ENCODE measurements around the gene ZNF625.

Gene ZNF625

DNA sequence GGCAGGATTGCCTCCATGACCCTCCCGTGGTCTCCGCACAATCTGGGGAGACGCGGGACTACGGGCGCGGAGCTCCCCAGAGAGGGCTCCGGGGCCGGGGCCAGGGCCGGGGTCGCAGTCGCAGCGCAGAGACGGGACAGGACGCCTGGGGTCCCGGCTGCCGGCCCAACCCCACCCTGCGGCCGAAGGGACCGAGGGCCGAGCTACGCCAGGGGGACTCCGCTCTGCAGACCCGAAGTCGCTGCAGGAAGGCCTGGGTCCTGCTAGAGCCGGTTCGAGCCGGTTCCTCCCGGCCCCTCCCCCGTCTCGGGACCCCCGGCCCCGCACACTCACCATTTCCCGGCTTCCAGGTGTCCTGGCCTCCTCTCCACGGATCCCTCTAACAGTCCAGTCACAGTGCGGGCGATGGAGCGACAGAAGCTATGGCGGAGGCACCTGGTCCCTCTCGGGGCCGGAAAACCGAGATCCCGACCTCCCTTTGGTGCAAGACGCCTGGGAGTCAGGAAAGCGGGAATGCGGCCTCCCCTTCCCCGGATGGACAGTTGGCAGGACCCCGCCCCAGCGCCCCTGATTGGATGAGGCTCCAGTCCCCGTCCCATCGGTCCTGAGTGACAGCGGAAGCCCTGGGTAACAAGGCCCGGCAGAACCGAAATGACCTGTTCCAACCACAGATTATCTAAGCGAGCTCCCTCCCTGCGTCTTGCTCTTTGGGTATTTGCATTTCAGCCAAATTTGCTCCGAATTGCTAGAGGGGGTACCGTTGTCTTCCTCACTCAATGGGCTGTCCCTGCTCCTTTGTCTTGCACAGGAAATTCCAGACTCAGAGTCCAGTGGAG, at the start of gene ZNF625:
Gene ZNF625, minus strand, starts transcription at position 512 of the 836 bp plus-strand sequence. Its CDS starts 176 bp downstream, at position 336.
- Histone ChIP-seq H3K9ac (ENCODE audit: low read depth, low read length, poor library complexity, severe bottlenecking) (peak within 1 kb of the TSS; percentile 95), H3K27me3 (ENCODE audit: insufficient read depth, low read length, poor library complexity, severe bottlenecking) (no peaks in the 10 kb centered on the region), H4K20me1 (ENCODE audit: insufficient read depth, low read length, poor library complexity, severe bottlenecking) (peaks cover 17% of the 10 kb centered on the region), H3K79me2 (ENCODE audit: insufficient read depth, low read length) (peaks cover 50% of the 10 kb centered on the region), H3K9me3 (ENCODE audit: insufficient read depth, low read depth, low read length) (no peaks in the 10 kb centered on the region), H3K9me2 (replicated peaks; ENCODE audit: low read depth, low read length) (no peaks in the 10 kb centered on the region), H3K4me3 (ENCODE audit: low read length, poor library complexity, severe bottlenecking) (peak within 1 kb of the TSS; percentile 93), H3K36me3 (ENCODE audit: insufficient read depth, low read length) (no peaks in the 10 kb centered on the region), H2AFZ (ENCODE audit: low read length) (peak within 1 kb of the TSS; percentile 99), H3K4me2 (ENCODE audit: low read depth, low read length, poor library complexity, severe bottlenecking) (peak within 1 kb of the TSS; percentile 92), H3K4me1 (ENCODE audit: insufficient read depth, low read length, poor library complexity, severe bottlenecking) (peaks cover 28% of the 10 kb centered on the region), H3F3A (ENCODE audit: low read depth) (no peaks in the 10 kb centered on the region)
- no peak for TF ChIP-seq EZH2phosphoT487 (IDR thresholded peaks at IDR 0.05; ENCODE audit: borderline replicate concordance)
- TF ChIP-seq, protein P1, sequence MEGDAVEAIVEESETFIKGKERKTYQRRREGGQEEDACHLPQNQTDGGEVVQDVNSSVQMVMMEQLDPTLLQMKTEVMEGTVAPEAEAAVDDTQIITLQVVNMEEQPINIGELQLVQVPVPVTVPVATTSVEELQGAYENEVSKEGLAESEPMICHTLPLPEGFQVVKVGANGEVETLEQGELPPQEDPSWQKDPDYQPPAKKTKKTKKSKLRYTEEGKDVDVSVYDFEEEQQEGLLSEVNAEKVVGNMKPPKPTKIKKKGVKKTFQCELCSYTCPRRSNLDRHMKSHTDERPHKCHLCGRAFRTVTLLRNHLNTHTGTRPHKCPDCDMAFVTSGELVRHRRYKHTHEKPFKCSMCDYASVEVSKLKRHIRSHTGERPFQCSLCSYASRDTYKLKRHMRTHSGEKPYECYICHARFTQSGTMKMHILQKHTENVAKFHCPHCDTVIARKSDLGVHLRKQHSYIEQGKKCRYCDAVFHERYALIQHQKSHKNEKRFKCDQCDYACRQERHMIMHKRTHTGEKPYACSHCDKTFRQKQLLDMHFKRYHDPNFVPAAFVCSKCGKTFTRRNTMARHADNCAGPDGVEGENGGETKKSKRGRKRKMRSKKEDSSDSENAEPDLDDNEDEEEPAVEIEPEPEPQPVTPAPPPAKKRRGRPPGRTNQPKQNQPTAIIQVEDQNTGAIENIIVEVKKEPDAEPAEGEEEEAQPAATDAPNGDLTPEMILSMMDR (conservative IDR thresholded peaks at IDR 0.05; ENCODE audit: low read length) = no peak

DNA sequence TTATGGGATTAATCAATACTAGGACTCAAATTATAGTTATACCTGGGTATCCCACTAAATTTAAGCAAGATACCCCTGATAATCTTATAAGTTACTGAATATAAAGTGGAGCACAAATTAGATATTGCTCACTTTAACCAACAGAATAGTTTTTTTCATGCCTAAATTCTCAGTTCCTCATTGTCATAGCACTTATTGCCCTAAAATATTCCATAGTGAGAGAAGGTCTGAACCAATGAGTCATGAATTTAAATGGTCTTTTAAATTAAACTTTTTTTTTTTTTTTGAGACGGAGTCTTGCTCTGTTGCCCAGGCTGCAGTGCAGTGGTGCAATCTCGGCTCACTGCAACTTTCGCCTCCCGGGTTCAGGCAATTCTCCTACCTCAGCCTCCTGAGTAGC, 48.8 kb upstream of the ZNF625 start:
- Histone ChIP-seq H3K4me3 (ENCODE audit: low read length, poor library complexity, severe bottlenecking) (no peak overlapping the region), H3K9me3 (ENCODE audit: insufficient read depth, low read depth, low read length) (peaks cover 26% of the 10 kb centered on the region; the same call in 1 of the 2 replicates), H3K36me3 (ENCODE audit: insufficient read depth, low read length) (no peaks in the 10 kb centered on the region), H3F3A (ENCODE audit: low read depth) (no peaks in the 10 kb centered on the region), H3K27me3 (ENCODE audit: insufficient read depth, low read length, poor library complexity, severe bottlenecking) (no peaks in the 10 kb centered on the region), H3K9ac (ENCODE audit: low read depth, low read length, poor library complexity, severe bottlenecking) (no peak overlapping the region), H3K4me1 (ENCODE audit: insufficient read depth, low read length, poor library complexity, severe bottlenecking) (peaks cover 3% of the 10 kb centered on the region), H3K4me2 (ENCODE audit: low read depth, low read length, poor library complexity, severe bottlenecking) (no peak overlapping the region), H4K20me1 (ENCODE audit: insufficient read depth, low read length, poor library complexity, severe bottlenecking) (no peaks in the 10 kb centered on the region), H3K9me2 (replicated peaks; ENCODE audit: low read depth, low read length) (no peaks in the 10 kb centered on the region), H3K79me2 (ENCODE audit: insufficient read depth, low read length) (no peaks in the 10 kb centered on the region), H2AFZ (ENCODE audit: low read length) (no peak overlapping the region)
- TF ChIP-seq, protein P1 (conservative IDR thresholded peaks at IDR 0.05; ENCODE audit: low read length) = no peak
- TF ChIP-seq EZH2phosphoT487 (IDR thresholded peaks at IDR 0.05; ENCODE audit: borderline replicate concordance) = no peak

GRCh38 chr19:12202250-12202649, 45.7 kb upstream of the ZNF625 start:
- H3K27me3 ChIP-seq (ENCODE audit: insufficient read depth, low read length, poor library complexity, severe bottlenecking) = no peaks in the 10 kb centered on the region
- H3K4me3 ChIP-seq (ENCODE audit: low read length, poor library complexity, severe bottlenecking) = no peak overlapping the region
- H3K9me3 ChIP-seq (ENCODE audit: insufficient read depth, low read depth, low read length) = peaks cover 11% of the 10 kb centered on the region; the same call in 1 of the 2 replicates
- TF ChIP-seq, protein P1 (conservative IDR thresholded peaks at IDR 0.05; ENCODE audit: low read length) = peak; percentile 74
- no peak for TF ChIP-seq EZH2phosphoT487 (IDR thresholded peaks at IDR 0.05; ENCODE audit: borderline replicate concordance)
- H3F3A ChIP-seq (ENCODE audit: low read depth) = no peaks in the 10 kb centered on the region
- H3K4me1 ChIP-seq (ENCODE audit: insufficient read depth, low read length, poor library complexity, severe bottlenecking) = peaks cover 10% of the 10 kb centered on the region
- no peak overlapping the region for H2AFZ ChIP-seq (ENCODE audit: low read length)
- no peaks in the 10 kb centered on the region for H4K20me1 ChIP-seq (ENCODE audit: insufficient read depth, low read length, poor library complexity, severe bottlenecking)
- H3K9me2 ChIP-seq (replicated peaks; ENCODE audit: low read depth, low read length) = no peaks in the 10 kb centered on the region
- H3K4me2 ChIP-seq (ENCODE audit: low read depth, low read length, poor library complexity, severe bottlenecking) = no peak overlapping the region
- H3K79me2 ChIP-seq (ENCODE audit: insufficient read depth, low read length) = no peaks in the 10 kb centered on the region
- H3K36me3 ChIP-seq (ENCODE audit: insufficient read depth, low read length) = no peaks in the 10 kb centered on the region
- no peak overlapping the region for H3K9ac ChIP-seq (ENCODE audit: low read depth, low read length, poor library complexity, severe bottlenecking)

Measured in Loucy (cell line).